Esophagus squamous epithelium (tissue), 4 donors: Measurements from ENCODE around the gene PTPN6.

Source experiments
- POLR2A ChIP-seq, 4 donors: fragments of 450-650 bp; IDR thresholded peaks; one replicate each; pipeline ENCODE4 v1.6.1; 2017; ENCODE audit warnings: antibody characterized with exemption in 4 of 4, mild to moderate bottlenecking in 4 of 4, moderate library complexity in 3 of 4
- TF ChIP-seq, protein P1 (sequence below), 6 experiments: fragments of 450-650 bp in 4 of 6; fragments of 200-600 bp in 2 of 6; sonication (generic) in 2 of 6; IDR thresholded peaks; one replicate each; pipeline ENCODE4 v1.5.1; 2016 to 2019; ENCODE audit warnings: antibody characterized with exemption in 6 of 6, mild to moderate bottlenecking in 4 of 6, moderate library complexity in 4 of 6

DNA sequence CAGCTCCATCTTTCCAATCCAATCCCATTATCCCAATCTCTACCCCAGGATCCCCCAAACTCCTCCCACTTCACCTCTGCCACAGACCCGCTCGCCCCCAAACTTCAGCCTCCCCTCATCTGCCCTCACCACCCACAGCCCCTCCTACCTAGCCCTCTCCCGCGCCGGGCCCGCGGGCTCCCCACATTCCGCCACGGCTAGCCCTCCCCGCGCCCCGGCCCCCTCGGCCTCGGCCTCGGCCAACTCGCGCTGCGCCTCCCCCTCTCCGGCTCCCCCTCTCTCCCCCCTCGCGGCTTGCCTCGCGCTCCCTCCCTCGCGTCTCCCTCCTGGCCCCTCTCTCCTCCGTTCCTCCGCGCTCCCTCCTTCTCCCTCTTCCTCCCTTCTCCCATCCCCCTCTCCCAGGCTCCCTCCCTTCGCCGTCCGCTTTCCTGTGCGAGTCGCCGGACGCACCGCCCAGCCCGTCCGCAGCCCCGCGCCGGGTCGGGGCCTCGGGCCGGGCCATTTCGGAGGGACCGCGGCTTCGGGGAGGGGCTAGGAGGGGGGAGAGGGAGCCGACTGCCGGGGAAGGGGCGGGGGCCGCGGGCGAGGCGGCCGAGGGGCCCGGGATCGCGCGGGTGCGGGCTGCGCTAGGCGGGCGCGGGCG is 23.7 kb upstream of the PTPN6 start, which contains the start of gene ATN1:
- TF ChIP-seq POLR2A (IDR thresholded peaks at IDR 0.05), result peak in 2 of 4 donors; percentile 30 to 48
- TF ChIP-seq, protein P1, sequence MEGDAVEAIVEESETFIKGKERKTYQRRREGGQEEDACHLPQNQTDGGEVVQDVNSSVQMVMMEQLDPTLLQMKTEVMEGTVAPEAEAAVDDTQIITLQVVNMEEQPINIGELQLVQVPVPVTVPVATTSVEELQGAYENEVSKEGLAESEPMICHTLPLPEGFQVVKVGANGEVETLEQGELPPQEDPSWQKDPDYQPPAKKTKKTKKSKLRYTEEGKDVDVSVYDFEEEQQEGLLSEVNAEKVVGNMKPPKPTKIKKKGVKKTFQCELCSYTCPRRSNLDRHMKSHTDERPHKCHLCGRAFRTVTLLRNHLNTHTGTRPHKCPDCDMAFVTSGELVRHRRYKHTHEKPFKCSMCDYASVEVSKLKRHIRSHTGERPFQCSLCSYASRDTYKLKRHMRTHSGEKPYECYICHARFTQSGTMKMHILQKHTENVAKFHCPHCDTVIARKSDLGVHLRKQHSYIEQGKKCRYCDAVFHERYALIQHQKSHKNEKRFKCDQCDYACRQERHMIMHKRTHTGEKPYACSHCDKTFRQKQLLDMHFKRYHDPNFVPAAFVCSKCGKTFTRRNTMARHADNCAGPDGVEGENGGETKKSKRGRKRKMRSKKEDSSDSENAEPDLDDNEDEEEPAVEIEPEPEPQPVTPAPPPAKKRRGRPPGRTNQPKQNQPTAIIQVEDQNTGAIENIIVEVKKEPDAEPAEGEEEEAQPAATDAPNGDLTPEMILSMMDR (IDR thresholded peaks at IDR 0.05), result no peak
